SK-N-MC (cell line): Measurements from ENCODE around the gene TUB.

Source experiments
- EZH2 ChIP-seq: fragments of 200-600 bp; sonication (generic); IDR thresholded peaks from one replicate; pipeline ENCODE4 v1.6.1; 2017; ENCODE audit warnings: antibody characterized with exemption
- POLR2AphosphoS5 ChIP-seq: IDR thresholded peaks from 2 replicates; pipeline ENCODE4 v1.6.1; 2012; ENCODE audit warnings: mild to moderate bottlenecking, low read depth, low read length, borderline replicate concordance

DNA sequence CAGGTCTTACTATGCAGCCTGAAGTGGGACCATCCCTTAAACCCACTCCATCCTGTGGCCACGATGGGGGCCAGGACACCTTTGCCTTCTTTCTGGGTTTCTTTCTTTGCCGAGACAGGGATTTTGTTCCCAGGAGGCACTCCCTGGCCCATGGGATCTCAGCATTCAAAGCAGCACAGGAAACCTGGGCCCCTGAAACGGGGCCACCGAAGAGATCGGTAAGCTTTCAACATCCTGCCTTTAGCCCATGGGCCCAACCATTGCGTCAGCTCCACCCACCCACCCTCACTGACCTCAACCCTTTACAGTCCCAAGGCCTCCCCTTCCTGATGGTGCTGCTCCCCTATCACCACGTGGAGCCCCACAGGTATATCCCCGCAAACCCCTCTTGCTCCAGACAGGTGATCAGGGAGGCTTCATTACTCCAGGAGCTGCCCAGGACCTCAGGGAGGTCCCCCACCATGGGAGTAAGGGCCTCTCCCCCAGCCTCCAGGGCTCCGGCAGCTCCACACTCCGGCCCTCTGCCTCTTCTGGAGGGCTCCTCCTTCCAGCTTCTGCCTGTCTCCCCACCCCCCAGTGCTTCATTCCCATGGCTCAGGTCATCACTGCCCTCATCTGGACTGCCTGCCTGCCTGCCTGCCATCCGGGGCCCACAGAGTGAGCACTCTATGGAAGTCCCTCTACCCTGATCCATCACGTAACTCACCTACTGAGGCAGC lies 42.0 kb upstream of the TUB start:
- TF ChIP-seq POLR2AphosphoS5 (no peak), EZH2 (no peak)
